GM06990 (cell line): ENCODE data around the gene EDN1.

Experiments used
- DNase-seq: peaks from one replicate; pipeline ENCODE4 v3.0.0-alpha.2; 2011; ENCODE audit not compliant: insufficient read length; ENCODE audit errors: extremely low read depth
- H3K27me3 ChIP-seq: replicated peaks from 2 replicates; pipeline ENCODE4 v1.6.0; 2011; ENCODE audit warnings: low read length; ENCODE audit not compliant: control insufficient read depth, insufficient read depth
- H3K36me3 ChIP-seq: 2 replicates; pipeline ENCODE4 v1.5.1; 2011; ENCODE audit warnings: low read length; ENCODE audit not compliant: control insufficient read depth, insufficient read depth
- H3K4me3 ChIP-seq: replicated peaks from 2 replicates; pipeline ENCODE4 v1.5.1; 2011; ENCODE audit warnings: low read depth, mild to moderate bottlenecking, control low read depth, low read length
- TF ChIP-seq, protein P1 (sequence below): IDR thresholded peaks from 2 replicates; pipeline ENCODE4 v1.5.1; 2011; ENCODE audit warnings: low read length, control low read depth, mild to moderate bottlenecking, inconsistent platforms; ENCODE audit not compliant: insufficient read depth, poor library complexity, severe bottlenecking

Gene EDN1

DNA sequence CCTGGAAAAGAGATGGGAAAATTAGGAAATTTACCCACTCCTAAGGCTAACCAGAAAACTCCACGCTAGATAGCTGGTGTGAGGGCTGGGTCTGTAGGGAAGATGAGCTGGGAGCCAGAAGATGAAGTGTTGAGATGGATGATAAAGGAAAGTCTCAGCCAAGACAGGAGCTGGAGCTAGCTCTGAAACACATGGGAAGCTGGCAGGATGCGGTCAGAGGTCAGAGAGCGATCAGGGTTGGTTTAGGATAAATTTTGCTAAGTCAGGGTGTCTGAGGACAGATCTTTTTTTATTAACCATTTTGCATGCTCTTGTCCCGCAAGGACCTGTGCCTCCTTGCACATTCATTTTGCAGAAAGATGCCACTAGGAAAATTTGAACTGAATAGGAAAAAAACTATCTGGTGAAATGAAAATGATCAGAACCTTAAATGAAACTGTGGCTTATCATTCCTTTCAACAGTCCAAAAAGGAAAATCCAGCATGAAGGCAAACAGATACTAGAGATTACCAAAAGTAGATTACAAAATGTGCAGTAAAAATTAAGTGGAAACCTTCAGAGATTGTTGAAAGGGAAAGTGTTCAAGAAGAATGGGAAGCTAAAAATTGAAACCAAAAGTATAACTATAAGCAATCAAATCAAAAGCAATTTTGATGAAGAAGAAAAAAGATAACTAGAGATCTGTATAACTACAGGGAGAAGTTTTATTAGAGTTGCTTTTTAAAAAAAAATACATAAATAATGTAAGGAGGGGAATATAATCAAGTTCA is 10.7 kb upstream of the EDN1 start:
- no peaks in the 10 kb centered on the region for H3K36me3 ChIP-seq
- H3K27me3 ChIP-seq, result no peaks in the 10 kb centered on the region
- TF ChIP-seq, protein P1, sequence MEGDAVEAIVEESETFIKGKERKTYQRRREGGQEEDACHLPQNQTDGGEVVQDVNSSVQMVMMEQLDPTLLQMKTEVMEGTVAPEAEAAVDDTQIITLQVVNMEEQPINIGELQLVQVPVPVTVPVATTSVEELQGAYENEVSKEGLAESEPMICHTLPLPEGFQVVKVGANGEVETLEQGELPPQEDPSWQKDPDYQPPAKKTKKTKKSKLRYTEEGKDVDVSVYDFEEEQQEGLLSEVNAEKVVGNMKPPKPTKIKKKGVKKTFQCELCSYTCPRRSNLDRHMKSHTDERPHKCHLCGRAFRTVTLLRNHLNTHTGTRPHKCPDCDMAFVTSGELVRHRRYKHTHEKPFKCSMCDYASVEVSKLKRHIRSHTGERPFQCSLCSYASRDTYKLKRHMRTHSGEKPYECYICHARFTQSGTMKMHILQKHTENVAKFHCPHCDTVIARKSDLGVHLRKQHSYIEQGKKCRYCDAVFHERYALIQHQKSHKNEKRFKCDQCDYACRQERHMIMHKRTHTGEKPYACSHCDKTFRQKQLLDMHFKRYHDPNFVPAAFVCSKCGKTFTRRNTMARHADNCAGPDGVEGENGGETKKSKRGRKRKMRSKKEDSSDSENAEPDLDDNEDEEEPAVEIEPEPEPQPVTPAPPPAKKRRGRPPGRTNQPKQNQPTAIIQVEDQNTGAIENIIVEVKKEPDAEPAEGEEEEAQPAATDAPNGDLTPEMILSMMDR, result no peak
- no peak for DNase-seq
- no peak overlapping the region for H3K4me3 ChIP-seq

DNA sequence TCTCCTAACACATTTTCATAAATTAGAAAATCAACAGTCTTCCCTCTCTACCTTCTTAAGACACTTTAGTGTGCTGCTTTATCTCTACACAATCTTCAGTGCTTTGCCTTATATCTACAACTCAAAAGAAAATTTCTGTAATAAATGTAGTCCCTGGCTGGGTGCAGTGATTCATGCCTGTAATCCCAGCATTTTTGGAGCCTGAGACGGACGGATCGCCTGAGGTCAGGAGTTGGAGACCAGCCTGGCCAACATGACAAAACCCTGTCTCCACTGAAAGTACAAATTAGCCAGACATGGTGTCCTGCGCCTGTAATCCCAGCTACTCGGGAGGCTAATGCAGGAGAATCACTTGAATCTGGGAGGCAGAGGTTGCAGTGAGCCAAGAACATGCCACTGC is 9.7 kb upstream of the EDN1 start:
- TF ChIP-seq, protein P1, result no peak
- Histone ChIP-seq H3K27me3 (no peaks in the 10 kb centered on the region), H3K4me3 (no peak overlapping the region), H3K36me3 (no peaks in the 10 kb centered on the region)
- no peak for DNase-seq

DNA sequence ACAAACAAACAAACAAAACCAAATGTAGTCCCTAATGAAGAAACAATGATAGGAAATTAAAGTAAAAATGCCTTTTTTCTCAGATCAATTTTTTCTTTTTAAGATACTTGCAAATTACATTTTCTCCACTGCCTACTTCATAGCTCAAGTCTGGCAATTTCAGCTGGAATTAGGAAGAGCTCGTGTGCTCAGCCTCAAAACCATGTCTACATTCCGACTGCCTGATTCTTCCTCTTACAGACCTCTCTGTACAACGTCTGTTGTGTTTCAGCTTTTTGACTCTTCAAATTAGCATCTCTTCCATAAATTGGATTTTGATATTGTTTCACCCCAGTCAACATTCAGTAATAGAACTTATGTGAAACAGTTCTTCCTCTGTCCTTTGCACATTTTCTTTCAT is 9.3 kb upstream of the EDN1 start:
- no peak overlapping the region for H3K4me3 ChIP-seq
- H3K27me3 ChIP-seq, result no peaks in the 10 kb centered on the region
- TF ChIP-seq, protein P1, result no peak
- DNase-seq, result no peak
- no peaks in the 10 kb centered on the region for H3K36me3 ChIP-seq

DNA sequence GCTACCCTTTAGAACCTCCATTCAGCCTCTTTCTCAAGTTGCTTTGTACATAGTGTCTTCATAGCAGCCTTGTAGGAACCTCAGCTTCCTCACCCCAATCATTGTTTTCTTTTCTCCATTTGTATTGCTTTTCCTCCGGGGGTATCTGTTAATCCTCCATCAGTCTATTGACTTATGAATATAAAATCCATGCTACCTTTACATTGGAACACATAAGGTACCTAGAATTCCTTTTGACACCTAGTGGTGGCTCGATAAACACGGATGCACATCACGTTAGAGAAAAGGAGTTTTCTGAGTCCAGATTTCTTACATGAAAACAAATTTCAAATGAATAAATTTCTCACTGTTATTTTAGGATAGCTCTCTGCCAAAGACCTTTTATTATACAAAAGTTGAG is 6.3 kb upstream of the EDN1 start:
- Histone ChIP-seq H3K4me3 (no peak overlapping the region), H3K27me3 (no peaks in the 10 kb centered on the region), H3K36me3 (no peaks in the 10 kb centered on the region)
- no peak for DNase-seq
- TF ChIP-seq, protein P1, result no peak

DNA sequence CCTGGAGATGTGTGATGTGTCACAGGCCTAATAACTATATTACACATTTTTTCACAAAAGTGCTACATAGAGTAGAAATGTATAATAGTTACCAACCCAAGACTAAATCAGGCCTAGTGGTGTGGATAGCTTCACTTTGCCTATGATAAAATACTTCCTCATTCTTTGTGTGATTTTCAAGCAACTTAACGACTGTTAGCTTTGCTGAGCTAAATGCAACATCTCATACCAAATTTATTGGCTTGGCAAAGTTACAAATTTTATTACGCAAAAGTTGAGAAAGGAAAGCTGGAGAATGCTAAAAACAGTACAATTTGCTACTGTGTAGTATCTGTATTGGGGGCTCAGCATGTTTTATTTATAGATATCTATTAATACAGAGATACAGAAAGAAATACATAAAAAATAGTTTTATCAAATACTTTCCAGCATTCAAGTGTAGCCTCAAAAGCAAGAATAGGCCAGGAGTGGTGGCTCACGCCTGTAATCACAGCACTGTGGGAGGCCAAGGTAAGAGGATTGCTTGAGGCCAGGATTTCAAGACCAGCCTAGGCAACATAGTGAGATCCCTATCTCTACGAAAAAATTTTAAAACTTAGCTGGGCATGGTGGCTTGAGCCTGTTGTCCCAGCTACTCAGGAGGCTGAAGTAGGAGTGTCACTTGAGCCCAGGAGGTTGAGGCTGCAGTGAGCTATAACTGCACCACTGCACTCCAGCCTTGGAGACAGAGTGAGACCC is 3.6 kb upstream of the EDN1 start:
- DNase-seq, result no peak
- H3K36me3 ChIP-seq, result no peaks in the 10 kb centered on the region
- TF ChIP-seq, protein P1, result no peak

More for the DNA sequence above, 3.6 kb upstream of the EDN1 start:
- H3K27me3 ChIP-seq, result no peaks in the 10 kb centered on the region
- H3K4me3 ChIP-seq, result no peak overlapping the region
